Vagina (tissue), 2 donors: ENCODE results near the gene PLK5. TPM values are rescaled to one million over a fixed set of nuclear protein-coding genes. Genes with fewer than 3 reads are reported as not detected.

Experiments
- DNase-seq, 2 donors: peaks; one replicate each; pipeline ENCODE4 v3.0.0-alpha.2; 2017; ENCODE audit errors: extremely low spot score in 2 of 2
- H3K27ac ChIP-seq: fragments of 200-600 bp; sonication (generic); one replicate; pipeline ENCODE4 v1.5.1; 2019
- H3K27me3 ChIP-seq: fragments of 200-600 bp; sonication (generic); one replicate; pipeline ENCODE4 v1.5.1; 2019
- H3K36me3 ChIP-seq, 2 donors: fragments of 200-600 bp; sonication (generic); one replicate each; pipeline ENCODE4 v1.5.1; 2017 to 2019
- H3K4me1 ChIP-seq: fragments of 200-600 bp; sonication (generic); one replicate; pipeline ENCODE4 v1.5.1; 2019
- H3K4me3 ChIP-seq, 2 donors: fragments of 200-600 bp; sonication (generic); 1 replicate in 1 of 2; 2 replicates in 1 of 2; pipeline ENCODE4 v1.5.1; 2016 to 2019
- H3K9me3 ChIP-seq: fragments of 200-600 bp; sonication (generic); one replicate; pipeline ENCODE4 v1.5.1; 2019
- POLR2A ChIP-seq, 2 donors: fragments of 450-650 bp; IDR thresholded peaks; one replicate each; pipeline ENCODE4 v1.6.1; 2017; ENCODE audit warnings: antibody characterized with exemption in 2 of 2, mild to moderate bottlenecking in 2 of 2, moderate library complexity in 2 of 2
- POLR2AphosphoS5 ChIP-seq, 2 donors: sonication (generic); formaldehyde crosslinking; IDR thresholded peaks; one replicate each; pipeline ENCODE4 v1.9.0; 2017; ENCODE audit warnings: antibody characterized with exemption in 2 of 2, mild to moderate bottlenecking in 2 of 2, low read depth in 1 of 2; ENCODE audit not compliant: insufficient read depth in 1 of 2
- intact Hi-C: fragments of 100-400 bp; cut with DNase I; formaldehyde crosslinking; loops from one replicate; pipeline ENCODE4 v1.15.1; 2023
- total RNA-seq: library from RNA; depleted of rRNA; stranded (reverse); fragments of >200 nt; gene quantifications from one replicate; pipeline ENCODE4 v1.2.3, GENCODE V29; 2016
- TF ChIP-seq, protein P1 (sequence below), 3 experiments: fragments of 450-650 bp in 2 of 3; fragments of 200-600 bp in 1 of 3; sonication (generic) in 1 of 3; IDR thresholded peaks; one replicate each; pipeline ENCODE4 v1.5.1; 2017 to 2019; ENCODE audit warnings: antibody characterized with exemption in 3 of 3, mild to moderate bottlenecking in 2 of 3, moderate library complexity in 2 of 3

Gene PLK5
- total RNA-seq, 1 donor from 2014 or later, result 0.49 TPM

DNA sequence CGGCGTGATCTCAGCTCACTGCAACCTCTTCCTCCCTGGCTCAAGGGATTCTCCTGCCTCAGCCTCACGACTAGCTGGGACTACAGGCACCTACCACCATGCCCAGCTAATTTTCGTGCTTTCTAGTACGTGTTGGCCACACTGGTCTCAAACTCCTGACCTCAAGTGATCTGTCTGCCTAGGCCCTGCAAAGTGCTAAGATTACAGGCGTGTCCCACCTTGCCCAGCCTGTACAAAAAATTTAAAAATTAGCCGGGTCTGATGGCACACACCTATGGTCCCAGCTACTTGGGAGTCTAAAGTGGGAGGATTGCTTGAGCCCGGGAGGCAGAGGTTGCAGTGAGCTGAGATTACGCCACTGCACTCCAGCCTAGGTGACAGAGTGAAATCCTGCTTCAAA is 48.9 kb downstream of the PLK5 start:
- no peak overlapping the region for H3K4me3 ChIP-seq
- no peaks in the 10 kb centered on the region for H3K27me3 ChIP-seq
- no peak overlapping the region for H3K27ac ChIP-seq
- intact Hi-C loops, result no loop called here
- H3K4me1 ChIP-seq, result peaks cover 5% of the 10 kb centered on the region
- H3K36me3 ChIP-seq, result peaks cover 0 to 12% of the 10 kb centered on the region in 2 donors
- H3K9me3 ChIP-seq, result no peaks in the 10 kb centered on the region
- no peak for DNase-seq
- TF ChIP-seq POLR2A (IDR thresholded peaks at IDR 0.05) (no peak), POLR2AphosphoS5 (IDR thresholded peaks at IDR 0.05; ENCODE audit: insufficient read depth in 1 of 2, low read depth in 1 of 2) (no peak)
- TF ChIP-seq, protein P1, sequence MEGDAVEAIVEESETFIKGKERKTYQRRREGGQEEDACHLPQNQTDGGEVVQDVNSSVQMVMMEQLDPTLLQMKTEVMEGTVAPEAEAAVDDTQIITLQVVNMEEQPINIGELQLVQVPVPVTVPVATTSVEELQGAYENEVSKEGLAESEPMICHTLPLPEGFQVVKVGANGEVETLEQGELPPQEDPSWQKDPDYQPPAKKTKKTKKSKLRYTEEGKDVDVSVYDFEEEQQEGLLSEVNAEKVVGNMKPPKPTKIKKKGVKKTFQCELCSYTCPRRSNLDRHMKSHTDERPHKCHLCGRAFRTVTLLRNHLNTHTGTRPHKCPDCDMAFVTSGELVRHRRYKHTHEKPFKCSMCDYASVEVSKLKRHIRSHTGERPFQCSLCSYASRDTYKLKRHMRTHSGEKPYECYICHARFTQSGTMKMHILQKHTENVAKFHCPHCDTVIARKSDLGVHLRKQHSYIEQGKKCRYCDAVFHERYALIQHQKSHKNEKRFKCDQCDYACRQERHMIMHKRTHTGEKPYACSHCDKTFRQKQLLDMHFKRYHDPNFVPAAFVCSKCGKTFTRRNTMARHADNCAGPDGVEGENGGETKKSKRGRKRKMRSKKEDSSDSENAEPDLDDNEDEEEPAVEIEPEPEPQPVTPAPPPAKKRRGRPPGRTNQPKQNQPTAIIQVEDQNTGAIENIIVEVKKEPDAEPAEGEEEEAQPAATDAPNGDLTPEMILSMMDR (IDR thresholded peaks at IDR 0.05), result no peak

DNA sequence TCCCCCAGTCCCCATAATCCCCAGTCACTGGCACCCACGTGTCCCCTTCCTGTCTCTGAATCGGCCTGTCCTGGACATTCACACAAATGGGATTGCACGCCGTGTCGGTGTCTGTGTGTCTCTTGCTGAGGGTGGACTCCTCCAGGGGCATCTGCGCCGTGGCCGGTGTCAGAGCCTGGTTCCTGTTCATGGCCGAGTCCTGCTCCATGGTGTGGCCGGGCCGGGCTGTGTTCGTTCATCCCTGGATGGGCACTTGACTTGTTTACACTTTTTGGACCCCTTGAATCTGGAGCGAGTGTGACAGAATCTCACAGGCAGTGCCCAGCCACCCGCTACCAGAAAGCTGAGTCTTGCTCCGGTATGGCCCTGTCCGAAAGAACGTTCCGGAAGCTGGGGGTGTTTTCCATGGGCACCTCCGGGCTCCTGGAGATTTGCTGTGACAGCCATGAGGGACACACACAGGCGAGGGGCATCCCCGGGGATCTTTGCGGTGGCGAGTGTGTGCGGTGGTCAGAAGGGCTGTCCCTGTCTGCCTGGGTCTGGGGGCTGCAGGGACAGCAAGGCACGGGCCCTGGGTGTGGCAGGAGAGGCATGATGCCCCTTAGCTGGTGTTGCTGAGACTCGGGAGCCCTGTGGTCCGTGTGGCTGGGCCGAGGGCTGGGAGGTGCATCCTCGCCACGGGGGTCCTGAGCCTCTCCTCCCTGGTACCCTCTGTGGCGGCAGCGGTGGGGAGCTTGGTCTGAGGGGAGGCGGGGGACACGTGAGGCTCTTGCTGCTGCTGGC is 50.7 kb downstream of the PLK5 start:
- peaks cover 0 to 30% of the 10 kb centered on the region in 2 donors for H3K36me3 ChIP-seq
- no peak for TF ChIP-seq POLR2AphosphoS5 (IDR thresholded peaks at IDR 0.05; ENCODE audit: insufficient read depth in 1 of 2, low read depth in 1 of 2)
- TF ChIP-seq, protein P1 (IDR thresholded peaks at IDR 0.05), result no peak
- no peak for TF ChIP-seq POLR2A (IDR thresholded peaks at IDR 0.05)
- no peak overlapping the region for H3K4me3 ChIP-seq
- no peak for DNase-seq
- intact Hi-C loops, result no loop called here
- H3K27me3 ChIP-seq, result no peaks in the 10 kb centered on the region
- no peaks in the 10 kb centered on the region for H3K4me1 ChIP-seq
- H3K27ac ChIP-seq, result no peak overlapping the region
- H3K9me3 ChIP-seq, result no peaks in the 10 kb centered on the region

DNA sequence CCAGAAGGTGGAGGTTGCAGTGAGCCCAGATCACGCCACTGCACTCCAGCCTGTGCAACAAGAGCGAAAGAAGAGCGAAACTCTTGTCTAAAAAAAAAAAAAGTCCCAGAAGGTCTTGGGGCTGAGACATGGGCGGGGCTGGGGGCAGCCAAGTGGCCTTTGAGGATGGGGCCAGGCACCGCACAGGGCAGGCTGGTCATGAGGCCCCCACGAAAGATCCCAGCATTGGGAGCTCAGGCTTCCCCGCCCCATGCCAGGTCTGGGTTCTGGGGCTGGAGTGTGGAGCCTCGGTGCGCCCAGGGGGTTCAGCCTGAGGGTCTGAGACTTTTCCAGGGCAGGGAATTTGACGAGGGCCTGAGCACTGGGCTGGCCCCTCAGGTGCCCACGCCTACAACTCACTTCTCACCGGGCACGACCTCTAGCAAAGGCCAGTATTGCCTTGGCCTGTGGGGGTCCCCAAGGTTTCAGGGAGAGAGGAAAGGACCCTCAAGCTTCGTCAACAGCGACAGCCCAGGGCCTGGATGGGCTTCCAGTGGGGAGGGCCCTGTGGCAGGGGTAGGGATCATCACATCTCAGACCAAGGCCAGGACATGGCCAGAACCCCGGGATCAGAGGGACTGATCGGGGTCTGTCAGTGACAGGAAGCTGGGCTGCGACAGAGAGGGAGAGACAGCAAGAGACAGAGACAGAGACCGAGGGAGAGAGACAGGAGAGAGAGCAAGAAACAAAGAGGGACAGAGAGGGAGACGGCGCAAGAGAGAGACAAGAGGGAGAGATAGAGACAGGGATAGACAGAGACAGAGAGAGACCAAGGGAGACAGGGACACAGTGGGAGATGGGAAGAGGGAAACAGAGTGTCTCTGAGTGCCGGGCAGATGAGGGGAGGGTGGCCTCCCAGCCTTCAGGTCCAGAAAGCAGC is 51.7 kb downstream of the PLK5 start:
- H3K4me3 ChIP-seq, result no peak overlapping the region

DNA sequence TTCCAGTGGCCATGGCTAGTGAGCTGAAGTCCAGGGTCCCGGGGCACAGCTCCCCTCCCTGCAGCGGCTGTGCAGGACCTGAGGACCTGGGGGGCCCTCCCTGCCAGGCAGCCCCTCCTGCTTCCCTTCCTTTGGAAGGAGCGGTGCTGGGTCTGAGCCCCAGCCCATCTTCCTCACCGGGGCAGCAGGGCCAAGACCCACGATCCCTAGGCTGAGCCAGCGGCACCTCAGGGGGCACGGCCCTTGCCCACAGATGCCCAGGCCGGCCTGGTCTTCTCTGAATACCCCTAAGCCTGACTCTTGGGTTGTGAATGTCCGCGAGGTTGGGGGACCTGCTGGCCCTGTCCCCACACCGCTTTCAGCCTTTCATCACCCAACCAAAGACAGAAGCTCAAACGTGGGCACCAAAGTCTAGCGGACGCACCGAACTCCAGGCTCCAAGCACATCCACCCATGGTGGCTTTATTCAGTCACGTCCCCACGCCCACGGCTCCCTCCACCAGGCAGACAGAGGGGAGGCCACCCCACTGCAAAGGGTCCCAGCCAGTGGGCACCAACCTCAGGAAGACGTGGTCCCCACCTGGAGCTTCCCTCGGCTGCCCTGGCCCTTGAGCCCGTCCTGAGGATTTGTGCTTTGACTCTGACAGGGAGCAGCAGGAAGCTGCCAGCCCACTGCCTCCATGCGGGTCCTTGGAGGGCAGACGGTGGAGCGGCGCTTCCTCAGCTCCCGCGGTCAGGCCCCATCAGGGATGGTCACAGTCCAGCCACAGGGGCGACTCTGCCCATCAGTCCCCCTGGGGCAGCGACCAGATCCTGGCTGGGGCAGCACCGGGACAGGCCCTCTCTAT is 52.6 kb downstream of the PLK5 start:
- Histone ChIP-seq H3K27ac (no peak overlapping the region), H3K4me3 (no peak overlapping the region), H3K27me3 (no peaks in the 10 kb centered on the region), H3K4me1 (no peaks in the 10 kb centered on the region), H3K36me3 (peaks cover 0 to 49% of the 10 kb centered on the region in 2 donors), H3K9me3 (no peaks in the 10 kb centered on the region)
- DNase-seq, result no peak
- TF ChIP-seq, protein P1 (IDR thresholded peaks at IDR 0.05), result no peak
- no peak for TF ChIP-seq POLR2AphosphoS5 (IDR thresholded peaks at IDR 0.05; ENCODE audit: insufficient read depth in 1 of 2, low read depth in 1 of 2)
- no peak for TF ChIP-seq POLR2A (IDR thresholded peaks at IDR 0.05)
- intact Hi-C loops, result no loop called here

More for the DNA sequence above, 51.7 kb downstream of the PLK5 start:
- no peak overlapping the region for H3K27ac ChIP-seq
- TF ChIP-seq POLR2A (IDR thresholded peaks at IDR 0.05), result no peak
- no peak for TF ChIP-seq POLR2AphosphoS5 (IDR thresholded peaks at IDR 0.05; ENCODE audit: insufficient read depth in 1 of 2, low read depth in 1 of 2)
- TF ChIP-seq, protein P1 (IDR thresholded peaks at IDR 0.05), result no peak
- no peak for DNase-seq
- H3K27me3 ChIP-seq, result no peaks in the 10 kb centered on the region
- H3K4me1 ChIP-seq, result no peaks in the 10 kb centered on the region
- intact Hi-C loops, result no loop called here
- H3K36me3 ChIP-seq, result peaks cover 0 to 40% of the 10 kb centered on the region in 2 donors
- no peaks in the 10 kb centered on the region for H3K9me3 ChIP-seq
